ENCODE results near the gene ATP10A. TPM values are rescaled to one million over a fixed set of nuclear protein-coding genes. Genes with fewer than 3 reads are reported as not detected.
"Not testable (repeated sequence)": the region's sequence is repeated elsewhere in the genome, so short reads cannot be mapped to it uniquely, and the experiment has no call there.

Gene ATP10A
- total and polyA plus RNA-seq, 7 donors: 0.08 to 0.60 (median 0.36) TPM

DNA sequence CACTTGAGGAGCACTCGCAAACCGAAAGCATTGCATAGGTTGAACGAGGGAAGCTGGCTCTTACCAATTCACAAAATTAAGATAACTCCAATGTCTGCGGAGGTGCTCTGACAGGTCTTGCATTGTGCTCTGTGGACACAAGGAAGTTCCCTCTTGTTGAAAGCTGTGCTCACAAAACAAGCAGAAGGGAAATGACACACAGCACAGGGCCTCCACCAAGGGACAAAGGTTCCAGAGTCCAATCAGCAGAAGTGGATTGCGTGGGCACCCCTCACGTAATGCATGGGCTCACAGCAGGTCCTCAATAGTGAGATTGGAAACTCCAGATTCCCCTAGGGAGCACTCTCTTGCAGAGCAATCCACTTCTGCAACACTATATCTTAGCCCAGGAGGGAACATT, 89.9 kb downstream of the ATP10A start:
- H3K27ac ChIP-seq: no peak overlapping the region
- DNase-seq (no peak), ATAC-seq (no peak)
- no peaks in the 10 kb centered on the region for H3K36me3 ChIP-seq (ENCODE audit: insufficient read depth in 1 of 2, low read depth in 1 of 2)
- no peak overlapping the region for H3K4me3 ChIP-seq
- WGBS, 3 donors: 85 to 96% (median 86%) methylated on average over 6 of the region's 6 CpGs
- H3K27me3 ChIP-seq (ENCODE audit: insufficient read depth in 3 of 3, low read length in 2 of 3): no peaks in the 10 kb centered on the region
- no peaks in the 10 kb centered on the region for H3K9me3 ChIP-seq
- no peak for TF ChIP-seq CTCF (IDR thresholded peaks at IDR 0.05)
- H3K4me1 ChIP-seq: peaks cover 18% of the 10 kb centered on the region
- intact Hi-C loops (cut with DNase I): no loop called here

DNA sequence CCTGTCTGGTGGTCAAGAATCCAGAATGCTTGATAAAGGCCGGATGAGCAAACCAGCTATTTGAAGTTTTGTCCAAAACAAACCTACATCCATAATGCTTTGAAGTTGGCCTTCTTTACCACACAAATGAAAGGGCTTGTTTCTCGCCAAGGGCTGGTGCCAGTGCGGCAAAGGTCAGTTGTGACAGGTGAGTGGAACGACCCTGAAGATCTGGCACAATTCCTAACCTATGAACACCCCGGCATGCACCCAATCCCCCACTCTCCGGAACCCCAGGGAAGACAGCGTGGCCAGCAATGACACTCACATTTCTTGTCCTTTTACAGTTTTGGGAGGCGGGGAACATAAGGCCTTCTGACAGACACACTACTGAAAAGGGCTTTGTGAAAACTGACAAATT, 90.6 kb downstream of the ATP10A start:
- no peak for DNase-seq
- H3K4me1 ChIP-seq: peaks cover 18% of the 10 kb centered on the region
- no peak for ATAC-seq
- no peaks in the 10 kb centered on the region for H3K36me3 ChIP-seq (ENCODE audit: insufficient read depth in 1 of 2, low read depth in 1 of 2)
- TF ChIP-seq CTCF (IDR thresholded peaks at IDR 0.05): no peak
- H3K4me3 ChIP-seq: no peak overlapping the region
- 89 to 92% (median 89%) methylated on average over 8 of the region's 8 CpGs for WGBS, 3 donors
- no peak overlapping the region for H3K27ac ChIP-seq
- H3K9me3 ChIP-seq: no peaks in the 10 kb centered on the region
- intact Hi-C loops (cut with DNase I): no loop called here
- no peaks in the 10 kb centered on the region for H3K27me3 ChIP-seq (ENCODE audit: insufficient read depth in 3 of 3, low read length in 2 of 3)

GRCh38 chr15:25771736-25772135, 91.4 kb downstream of the ATP10A start:
- H3K36me3 ChIP-seq (ENCODE audit: insufficient read depth in 1 of 2, low read depth in 1 of 2); H3K27me3 ChIP-seq (ENCODE audit: insufficient read depth in 3 of 3, low read length in 2 of 3); H3K9me3 ChIP-seq; ATAC-seq; H3K4me3 ChIP-seq; DNase-seq; intact Hi-C loops (cut with DNase I); H3K27ac ChIP-seq: not testable (repeated sequence)
- WGBS, 3 donors: 90 to 98% (median 95%) methylated on average over 8 of the region's 8 CpGs
- peaks cover 24% of the 10 kb centered on the region for H3K4me1 ChIP-seq

DNA sequence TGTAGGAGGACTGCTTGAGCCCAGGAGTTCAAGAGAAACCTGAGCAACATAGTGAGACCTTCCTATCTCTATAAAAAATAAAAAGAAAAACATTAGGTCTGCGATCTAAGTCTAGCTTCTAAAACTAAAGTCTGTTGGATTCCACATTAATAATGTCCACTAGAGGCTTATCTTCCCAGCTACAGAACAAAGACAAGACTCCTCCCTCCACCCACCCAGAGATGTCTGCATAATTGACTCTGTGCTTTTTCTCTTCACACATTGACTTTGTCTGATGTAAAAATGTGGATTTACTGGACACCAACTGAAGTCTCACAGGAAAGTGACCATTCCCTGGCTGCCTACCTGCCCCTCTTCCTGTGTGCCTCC, 91.8 kb downstream of the ATP10A start:
- no peak overlapping the region for H3K4me3 ChIP-seq
- 70 to 88% (median 86%) methylated on average over 1 of the region's 1 CpG for WGBS, 3 donors
- no peak overlapping the region for H3K27ac ChIP-seq
- H3K4me1 ChIP-seq: peaks cover 24% of the 10 kb centered on the region
- no peaks in the 10 kb centered on the region for H3K9me3 ChIP-seq
- DNase-seq (no peak), ATAC-seq (no peak)
- no peaks in the 10 kb centered on the region for H3K36me3 ChIP-seq (ENCODE audit: insufficient read depth in 1 of 2, low read depth in 1 of 2)
- intact Hi-C loops (cut with DNase I): no loop called here
- TF ChIP-seq CTCF (IDR thresholded peaks at IDR 0.05): no peak
- H3K27me3 ChIP-seq (ENCODE audit: insufficient read depth in 3 of 3, low read length in 2 of 3): no peaks in the 10 kb centered on the region

GRCh38 chr15:25770618-25771337, 92.3 kb downstream of the ATP10A start:
- H3K9me3 ChIP-seq: no peaks in the 10 kb centered on the region
- H3K27ac ChIP-seq: no peak overlapping the region
- no peaks in the 10 kb centered on the region for H3K36me3 ChIP-seq (ENCODE audit: insufficient read depth in 1 of 2, low read depth in 1 of 2)
- WGBS, 3 donors: 82 to 93% (median 86%) methylated on average over 14 of the region's 14 CpGs
- no peak for DNase-seq
- no peak overlapping the region for H3K4me3 ChIP-seq
- H3K4me1 ChIP-seq: peaks cover 18% of the 10 kb centered on the region
- H3K27me3 ChIP-seq (ENCODE audit: insufficient read depth in 3 of 3, low read length in 2 of 3): no peaks in the 10 kb centered on the region
- intact Hi-C loops (cut with DNase I): no loop called here
- no peak for ATAC-seq
- TF ChIP-seq CTCF (IDR thresholded peaks at IDR 0.05): no peak
